GM18873 (cell line): Measurements from ENCODE around the gene MGAT5.

Experiments used
- ATAC-seq: cut with Tn5 transposase; IDR thresholded peaks from one replicate; pipeline ENCODE4 v1.9.1; 2021; ENCODE audit warnings: mild to moderate bottlenecking, moderate library complexity, moderate number of reproducible peaks; ENCODE audit not compliant: unreplicated experiment, low FRiP score

MGAT5 gene

GRCh38 chr2:134436706-134437105 lies 182.8 kb downstream of the MGAT5 start:
- ATAC-seq = no peak

- no peak for ATAC-seq
Measured at GRCh38 chr2:134438371-134438770, 184.5 kb downstream of the MGAT5 start.

GRCh38 chr2:134440336-134440909 lies 186.6 kb downstream of the MGAT5 start:
- no peak for ATAC-seq

GRCh38 chr2:134441153-134441863 lies 187.4 kb downstream of the MGAT5 start:
- no peak for ATAC-seq

GRCh38 chr2:134443814-134444480 lies 190.1 kb downstream of the MGAT5 start:
- ATAC-seq = no peak

- ATAC-seq = no peak
Measured at GRCh38 chr2:134445116-134445515, 191.2 kb downstream of the MGAT5 start.

GRCh38 chr2:134445985-134446382 lies 192.1 kb downstream of the MGAT5 start:
- no peak for ATAC-seq

- no peak for ATAC-seq
Measured at GRCh38 chr2:134446383-134447017, 192.6 kb downstream of the MGAT5 start.

GRCh38 chr2:134447669-134448068 lies 193.8 kb downstream of the MGAT5 start:
- ATAC-seq = no peak

- no peak for ATAC-seq
Measured at GRCh38 chr2:134448650-134449049, 194.8 kb downstream of the MGAT5 start.

GRCh38 chr2:134449157-134449556 lies 195.3 kb downstream of the MGAT5 start:
- no peak for ATAC-seq

- ATAC-seq = no peak
Measured at GRCh38 chr2:134449751-134450513, 196.1 kb downstream of the MGAT5 start.

- ATAC-seq = no peak
Measured at GRCh38 chr2:134451347-134451630, 197.4 kb downstream of the MGAT5 start.

- no peak for ATAC-seq
Measured at GRCh38 chr2:134452042-134452733, 198.3 kb downstream of the MGAT5 start.

GRCh38 chr2:134453476-134453875 lies 199.6 kb downstream of the MGAT5 start:
- no peak for ATAC-seq

GRCh38 chr2:134453973-134454372 lies 200.1 kb downstream of the MGAT5 start:
- no peak for ATAC-seq

- no peak for ATAC-seq
Measured at GRCh38 chr2:134454426-134454825, 200.6 kb downstream of the MGAT5 start.

- ATAC-seq = no peak
Measured at GRCh38 chr2:134454931-134455330, 201.1 kb downstream of the MGAT5 start.

GRCh38 chr2:134455426-134455825 lies 201.6 kb downstream of the MGAT5 start:
- no peak for ATAC-seq

GRCh38 chr2:134457353-134457752 lies 203.5 kb downstream of the MGAT5 start:
- ATAC-seq = no peak
